Coronary artery (tissue), 2 donors: ENCODE results near the gene ANO8.
"Not testable (repeated sequence)": the region's sequence is repeated elsewhere in the genome, so short reads cannot be mapped to it uniquely, and the experiment has no call there.

ENCODE experiments used
- DNase-seq: peaks from one replicate; pipeline ENCODE4 v3.0.0-alpha.2; 2017; ENCODE audit warnings: low spot score
- H3K27ac ChIP-seq, 2 donors: fragments of 200-600 bp; sonication (generic); one replicate each; pipeline ENCODE4 v1.5.1; 2016 to 2019
- H3K4me3 ChIP-seq: fragments of 200-600 bp; sonication (generic); 2 replicates; pipeline ENCODE4 v1.5.1; 2016; ENCODE audit warnings: mild to moderate bottlenecking, moderate library complexity
- CTCF ChIP-seq: fragments of 200-600 bp; sonication (generic); IDR thresholded peaks from one replicate; pipeline ENCODE4 v1.5.1; 2019; ENCODE audit warnings: antibody characterized with exemption

Gene ANO8

GRCh38 chr19:17303167-17303939, 31.3 kb downstream of the ANO8 start, which contains the start of gene ABHD8:
TSS of gene ABHD8 (minus strand) at chr19:17303425. CDS start at chr19:17301616, 1,809 bp downstream.
- peak; percentile 52 for TF ChIP-seq CTCF
- Histone ChIP-seq H3K27ac (peak within 1 kb of the TSS; percentile 82 to 94), H3K4me3 (peak within 1 kb of the TSS; percentile 86)
- DNase-seq, result peak; percentile 97

GRCh38 chr19:17302391-17303166, 32.1 kb downstream of the ANO8 start:
- TF ChIP-seq CTCF, result no peak
- DNase-seq, result no peak
- Histone ChIP-seq H3K4me3 (peak overlapping the region; percentile 86), H3K27ac (peak overlapping the region; percentile 82 to 94)

GRCh38 chr19:17300992-17301619, 33.5 kb downstream of the ANO8 start:
- no peak for DNase-seq
- TF ChIP-seq CTCF, result no peak
- no peak overlapping the region for H3K4me3 ChIP-seq
- no peak overlapping the region for H3K27ac ChIP-seq

- TF ChIP-seq CTCF, result no peak
- DNase-seq, result no peak
- Histone ChIP-seq H3K4me3 (no peak overlapping the region), H3K27ac (no peak overlapping the region)
Observed at GRCh38 chr19:17296976-17297375, 37.7 kb downstream of the ANO8 start.

GRCh38 chr19:17296273-17296672, 38.4 kb downstream of the ANO8 start:
- no peak overlapping the region for H3K27ac ChIP-seq
- DNase-seq, result no peak
- TF ChIP-seq CTCF, result no peak
- no peak overlapping the region for H3K4me3 ChIP-seq

- H3K27ac ChIP-seq, H3K4me3 ChIP-seq, DNase-seq: not testable (repeated sequence)
Observed at GRCh38 chr19:17295551-17295950, 39.1 kb downstream of the ANO8 start.

- Histone ChIP-seq H3K27ac (no peak overlapping the region), H3K4me3 (no peak overlapping the region)
- TF ChIP-seq CTCF, result no peak
- no peak for DNase-seq
Observed at GRCh38 chr19:17294051-17294891, 40.4 kb downstream of the ANO8 start.
